ENCODE measurements around the gene JPH3. TPM values are rescaled to one million over a fixed set of nuclear protein-coding genes. Genes with fewer than 3 reads are reported as not detected.

JPH3 gene
- total RNA-seq, 2 experiments from 2014 or later: not detected

- Histone ChIP-seq H3K4me3 (ENCODE audit: low read length) (no peak overlapping the region), H3K36me3 (ENCODE audit: insufficient read depth, low read length) (peaks cover 6% of the 10 kb centered on the region), H3K4me1 (ENCODE audit: insufficient read depth, low read length) (no peaks in the 10 kb centered on the region), H3K27ac (ENCODE audit: low read depth in 1 of 2, low read length in 2 of 2) (no peak overlapping the region), H3K9me3 (ENCODE audit: control insufficient read depth in 1 of 2, insufficient read depth in 1 of 2, low read length in 2 of 2) (no peaks in the 10 kb centered on the region), H3K27me3 (ENCODE audit: control insufficient read depth in 1 of 2, insufficient read depth in 2 of 2, low read length in 2 of 2) (no peaks in the 10 kb centered on the region)
- ATAC-seq (ENCODE audit: poor library complexity) (no peak), DNase-seq (no peak)
- CTCF ChIA-PET: no interaction called here
- POLR2A ChIA-PET: no interaction called here
- no peaks in the 10 kb centered on the region for H3K36me3 Mint-ChIP-seq (ENCODE audit: low read depth)
- no peaks in the 10 kb centered on the region for H3K9me3 Mint-ChIP-seq
- TF ChIP-seq CTCF (IDR thresholded peaks at IDR 0.05): no peak
- H3K27me3 Mint-ChIP-seq: no peaks in the 10 kb centered on the region
- H3K4me3 Mint-ChIP-seq: no peak overlapping the region
- no peaks in the 10 kb centered on the region for H3K4me1 Mint-ChIP-seq (ENCODE audit: low read depth)
- H3K27ac Mint-ChIP-seq: no peak overlapping the region
- intact Hi-C loops (cut with DNase I, micrococcal nuclease): no loop called here
These were observed 88.8 kb downstream of the JPH3 start for GRCh38 chr16:87690911-87691685.

GRCh38 chr16:87691686-87692079 is 89.4 kb downstream of the JPH3 start:
- no peaks in the 10 kb centered on the region for H3K9me3 ChIP-seq (ENCODE audit: control insufficient read depth in 1 of 2, insufficient read depth in 1 of 2, low read length in 2 of 2)
- Mint-ChIP-seq H3K4me3 (no peak overlapping the region), H3K27me3 (no peaks in the 10 kb centered on the region), H3K4me1 (ENCODE audit: low read depth) (no peaks in the 10 kb centered on the region), H3K27ac (no peak overlapping the region), H3K36me3 (ENCODE audit: low read depth) (peaks cover 4% of the 10 kb centered on the region), H3K9me3 (no peaks in the 10 kb centered on the region)
- intact Hi-C loops (cut with DNase I, micrococcal nuclease): no loop called here
- H3K27me3 ChIP-seq (ENCODE audit: control insufficient read depth in 1 of 2, insufficient read depth in 2 of 2, low read length in 2 of 2): no peaks in the 10 kb centered on the region
- H3K4me1 ChIP-seq (ENCODE audit: insufficient read depth, low read length): no peaks in the 10 kb centered on the region
- no peak overlapping the region for H3K4me3 ChIP-seq (ENCODE audit: low read length)
- ATAC-seq (ENCODE audit: poor library complexity) (no peak), DNase-seq (no peak)
- H3K27ac ChIP-seq (ENCODE audit: low read depth in 1 of 2, low read length in 2 of 2): no peak overlapping the region
- H3K36me3 ChIP-seq (ENCODE audit: insufficient read depth, low read length): peaks cover 10% of the 10 kb centered on the region
- ChIA-PET CTCF (no interaction called here), POLR2A (no interaction called here)
- no peak for TF ChIP-seq CTCF (IDR thresholded peaks at IDR 0.05)

GRCh38 chr16:87692176-87692575 is 89.9 kb downstream of the JPH3 start:
- intact Hi-C loops (cut with DNase I, micrococcal nuclease): no loop called here
- peaks cover 4% of the 10 kb centered on the region for H3K36me3 Mint-ChIP-seq (ENCODE audit: low read depth)
- H3K27me3 Mint-ChIP-seq: no peaks in the 10 kb centered on the region
- TF ChIP-seq CTCF (IDR thresholded peaks at IDR 0.05): no peak
- H3K9me3 Mint-ChIP-seq: no peaks in the 10 kb centered on the region
- ATAC-seq (ENCODE audit: poor library complexity) (no peak), DNase-seq (no peak)
- H3K4me3 Mint-ChIP-seq: no peak overlapping the region
- POLR2A ChIA-PET: no interaction called here
- Histone ChIP-seq H3K27ac (ENCODE audit: low read depth in 1 of 2, low read length in 2 of 2) (no peak overlapping the region), H3K36me3 (ENCODE audit: insufficient read depth, low read length) (peaks cover 10% of the 10 kb centered on the region), H3K9me3 (ENCODE audit: control insufficient read depth in 1 of 2, insufficient read depth in 1 of 2, low read length in 2 of 2) (no peaks in the 10 kb centered on the region), H3K4me1 (ENCODE audit: insufficient read depth, low read length) (no peaks in the 10 kb centered on the region), H3K27me3 (ENCODE audit: control insufficient read depth in 1 of 2, insufficient read depth in 2 of 2, low read length in 2 of 2) (no peaks in the 10 kb centered on the region), H3K4me3 (ENCODE audit: low read length) (no peak overlapping the region)
- H3K4me1 Mint-ChIP-seq (ENCODE audit: low read depth): no peaks in the 10 kb centered on the region
- CTCF ChIA-PET: no interaction called here
- no peak overlapping the region for H3K27ac Mint-ChIP-seq

Measured in CD4-positive, alpha-beta T cell (primary cell).